IMR-90 (cell line): ENCODE data around the gene ITPR2. TPM values are rescaled to one million over a fixed set of nuclear protein-coding genes. Genes with fewer than 3 reads are reported as not detected.

Source experiments
- ATAC-seq: fragments of 200-7000 bp; cut with Tn5 transposase; 2 replicates; pipeline ENCODE4 v1.9.1; 2020; ENCODE audit warnings: low read depth, mild to moderate bottlenecking, moderate library complexity
- BruUV-seq: library from RNA; stranded (reverse); fragments of 400-500 nt; replicated peaks from 2 replicates; lab custom pipeline; 2021; lab: Mats Ljungman, UMichigan
- CTCF ChIA-PET: fragments of 300-600 bp; formaldehyde crosslinking; extraction: SDS; loops from one replicate; lab custom pipeline; 2021; ENCODE audit warnings: antibody characterized with exemption; lab: Yijun Ruan, JAX
- POLR2A ChIA-PET: fragments of 300-600 bp; sonication (Branson Sonifier 250); formaldehyde crosslinking; loops from one replicate; lab custom pipeline; 2022; ENCODE audit warnings: antibody characterized with exemption; ENCODE audit not compliant: unreplicated experiment; lab: Charles Lee
- DNase-seq: peaks from one replicate; pipeline ENCODE4 v3.0.0; 2013
- H2AFZ ChIP-seq: replicated peaks from 2 replicates; pipeline ENCODE3; 2013; ENCODE audit warnings: low read length, mild to moderate bottlenecking; ENCODE audit not compliant: poor library complexity
- H2AK5ac ChIP-seq: 2 replicates; pipeline ENCODE4 v1.6.1; 2013; ENCODE audit warnings: low read depth, low read length, inconsistent platforms
- H2AK9ac ChIP-seq: replicated peaks from 2 replicates; pipeline ENCODE3; 2013; ENCODE audit warnings: mild to moderate bottlenecking, low read depth, low read length, moderate library complexity; ENCODE audit not compliant: poor library complexity
- H2BK120ac ChIP-seq: 2 replicates; pipeline ENCODE4 v1.6.1; 2013; ENCODE audit warnings: low read depth, low read length, inconsistent platforms
- H2BK15ac ChIP-seq: 3 replicates; pipeline ENCODE4 v1.6.1; 2013; ENCODE audit warnings: low read depth, low read length, inconsistent platforms
- H2BK20ac ChIP-seq: 2 replicates; pipeline ENCODE4 v1.6.1; 2013; ENCODE audit warnings: low read depth, mild to moderate bottlenecking, inconsistent platforms, low read length, moderate library complexity
- H2BK5ac ChIP-seq: 2 replicates; pipeline ENCODE4 v1.6.1; 2013; ENCODE audit warnings: mild to moderate bottlenecking, low read depth, low read length, inconsistent platforms; ENCODE audit not compliant: poor library complexity, severe bottlenecking
- H3K14ac ChIP-seq: replicated peaks from 2 replicates; pipeline ENCODE4 v1.6.1; 2013; ENCODE audit warnings: low read depth, low read length, inconsistent platforms
- H3K18ac ChIP-seq: 2 replicates; pipeline ENCODE4 v1.6.1; 2013; ENCODE audit warnings: low read depth, low read length, control low read depth
- H3K23ac ChIP-seq: 2 replicates; pipeline ENCODE4 v1.6.1; 2013; ENCODE audit warnings: low read depth, low read length, inconsistent platforms
- H3K27ac ChIP-seq: 2 replicates; pipeline ENCODE4 v1.5.1; 2013; ENCODE audit warnings: mild to moderate bottlenecking, control low read depth, low read length; ENCODE audit not compliant: insufficient read depth
- H3K27me3 ChIP-seq: 2 replicates; pipeline ENCODE4 v1.6.1; 2013; ENCODE audit warnings: low read length; ENCODE audit not compliant: control insufficient read depth, insufficient read depth
- H3K36me3 ChIP-seq: 2 replicates; pipeline ENCODE4 v1.6.1; 2013; ENCODE audit warnings: low read length, mixed read lengths; ENCODE audit not compliant: control insufficient read depth, insufficient read depth
- H3K4ac ChIP-seq: 2 replicates; pipeline ENCODE4 v1.6.1; 2013; ENCODE audit warnings: low read depth, low read length, inconsistent platforms
- H3K4me1 ChIP-seq: 2 replicates; pipeline ENCODE4 v1.6.1; 2013; ENCODE audit warnings: low read length, mixed read lengths; ENCODE audit not compliant: control insufficient read depth, insufficient read depth
- H3K4me2 ChIP-seq: 2 replicates; pipeline ENCODE4 v1.6.1; 2013; ENCODE audit warnings: low read depth, mild to moderate bottlenecking, control low read depth, low read length, moderate library complexity
- H3K4me3 ChIP-seq: 2 replicates; pipeline ENCODE4 v1.5.1; 2013; ENCODE audit warnings: low read depth, mild to moderate bottlenecking, control low read depth, low read length, moderate library complexity; ENCODE audit not compliant: insufficient read depth
- H3K56ac ChIP-seq: 2 replicates; pipeline ENCODE4 v1.6.1; 2013; ENCODE audit warnings: low read length, inconsistent platforms; ENCODE audit not compliant: insufficient read depth; ENCODE audit errors: extremely low read depth
- H3K79me1 ChIP-seq, 2 experiments: 2 replicates each; pipeline ENCODE4 v1.6.1; 2013; ENCODE audit warnings: low read length in 2 of 2, inconsistent platforms in 1 of 2, low read depth in 1 of 2
- H3K9ac ChIP-seq: 2 replicates; pipeline ENCODE4 v1.6.1; 2013; ENCODE audit warnings: low read depth, low read length, control low read depth
- H3K9me1 ChIP-seq: 2 replicates; pipeline ENCODE4 v1.6.1; 2013; ENCODE audit warnings: low read length, inconsistent platforms; ENCODE audit not compliant: insufficient read depth
- H3K9me3 ChIP-seq: 2 replicates; pipeline ENCODE4 v1.6.1; 2013; ENCODE audit warnings: low read length; ENCODE audit not compliant: control insufficient read depth, insufficient read depth
- H4K20me1 ChIP-seq: 2 replicates; pipeline ENCODE4 v1.6.1; 2013; ENCODE audit warnings: low read length, inconsistent platforms; ENCODE audit not compliant: insufficient read depth
- H4K5ac ChIP-seq: 2 replicates; pipeline ENCODE4 v1.6.1; 2013; ENCODE audit warnings: mild to moderate bottlenecking, low read depth, low read length, control low read depth
- H4K8ac ChIP-seq, 2 experiments: 2 replicates each; pipeline ENCODE4 v1.6.1; 2013; ENCODE audit warnings: low read depth in 2 of 2, low read length in 2 of 2, control low read depth in 1 of 2, inconsistent platforms in 1 of 2
- H4K91ac ChIP-seq: 2 replicates; pipeline ENCODE4 v1.6.1; 2013; ENCODE audit warnings: low read depth, low read length, inconsistent platforms; ENCODE audit not compliant: insufficient read depth
- MXI1 ChIP-seq: IDR thresholded peaks from 2 replicates; pipeline ENCODE4 v1.6.1; 2012; ENCODE audit warnings: low read depth, mild to moderate bottlenecking, low read length, moderate library complexity, borderline replicate concordance
- WGBS, 2 experiments: methylation state at CpG; one replicate each; pipeline versions ENCODE4 v1.1.5 to v1.1.7; 2013; ENCODE audit warnings: missing lambda C conversion rate in 2 of 2; ENCODE audit not compliant: insufficient read length in 1 of 2; ENCODE audit errors: extremely low coverage in 2 of 2; 5-methylcytosine and 5-hydroxymethylcytosine counted together
- dilution Hi-C: fragments of 300-500 bp; cut with HindIII; formaldehyde crosslinking; loops from one replicate; pipeline ENCODE4 v1.14.3; 2018; ENCODE audit warnings: low sequenced_read_pairs; ENCODE audit not compliant: unreplicated experiment
- in situ Hi-C: fragments of 300-500 bp; cut with MboI; formaldehyde crosslinking; loops from 3 replicates; pipeline ENCODE4 v1.14.3; 2019; ENCODE audit warnings: low sequenced_read_pairs, inconsistent platforms, mixed read lengths
- intact Hi-C: fragments of 100-400 bp; cut with micrococcal nuclease; formaldehyde crosslinking; loops from 2 replicates; pipeline ENCODE4 v1.10.0; 2022
- polyA plus RNA-seq, 3 experiments: library from polyadenylated mRNA; depleted of rRNA; stranded (reverse); fragments of >200 nt; gene quantifications; 2 replicates each; pipeline ENCODE4 v1.2.3, GENCODE V29; 2012; ENCODE audit warnings: low replicate concordance in 1 of 3
- total RNA-seq: library from RNA; depleted of rRNA; stranded (reverse); fragments of >200 nt; gene quantifications from 2 replicates; pipeline ENCODE4 v1.2.3, GENCODE V29; 2012

The ITPR2 gene
- total and polyA plus RNA-seq, 2 of the 4 experiments (the other 2 are of a cell fraction): 1.2 to 9.0 TPM

GRCh38 chr12:26659930-26660329 is 173.1 kb downstream of the ITPR2 start:
- intact Hi-C loops: loop anchor here (5.0 kb wide), 1 partner anchor 42 kb away; no protein-coding TSS in a partner anchor
- POLR2A ChIA-PET: no interaction called here
- BruUV-seq: no TSS peak

More at GRCh38 chr12:26659930-26660329, 173.1 kb downstream of the ITPR2 start:
- Histone ChIP-seq H2AK9ac (no peak overlapping the region), H3K4ac (no peak overlapping the region), H2BK15ac (no peak overlapping the region), H2BK20ac (no peak overlapping the region), H2BK5ac (no peak overlapping the region), H4K91ac (no peak overlapping the region), H3K9me3 (no peaks in the 10 kb centered on the region), H3K9ac (no peak overlapping the region), H3K9me1 (no peaks in the 10 kb centered on the region; the same call in 1 of the 2 replicates), H3K4me3 (no peak overlapping the region), H4K20me1 (no peaks in the 10 kb centered on the region), H3K27me3 (no peaks in the 10 kb centered on the region), H4K5ac (no peak overlapping the region), H3K4me2 (no peak overlapping the region), H3K27ac (no peak overlapping the region), H3K18ac (no peak overlapping the region), H3K14ac (0 out of 2 replicates have a peak overlapping the region, but pooled peaks have one; percentile 67), H2AK5ac (no peak overlapping the region), H3K56ac (no peak overlapping the region), H2AFZ (no peak overlapping the region), H3K4me1 (no peaks in the 10 kb centered on the region), H3K36me3 (peaks cover 1% of the 10 kb centered on the region; the same call in 1 of the 2 replicates), H2BK120ac (no peak overlapping the region), H3K79me1 (no peaks in the 10 kb centered on the region), H3K23ac (no peak overlapping the region), H4K8ac (no peak overlapping the region)
- DNase-seq: no peak
- CTCF ChIA-PET: no interaction called here
- WGBS, 2 experiments: no CpG with 5 or more reads among the region's 2 CpGs
- dilution Hi-C loops (no loop called here), in situ Hi-C loops (loop anchor here (10.0 kb wide), 1 partner anchor 535 kb away; the partner anchor contains the start of gene BHLHE41)
- no peak for ATAC-seq
- TF ChIP-seq MXI1: no peak
